ENCODE data around the gene ARHGAP15. TPM values are rescaled to one million over a fixed set of nuclear protein-coding genes. Genes with fewer than 3 reads are reported as not detected.

ARHGAP15 gene
- total RNA-seq, 1 experiment from 2014 or later: not detected

DNA sequence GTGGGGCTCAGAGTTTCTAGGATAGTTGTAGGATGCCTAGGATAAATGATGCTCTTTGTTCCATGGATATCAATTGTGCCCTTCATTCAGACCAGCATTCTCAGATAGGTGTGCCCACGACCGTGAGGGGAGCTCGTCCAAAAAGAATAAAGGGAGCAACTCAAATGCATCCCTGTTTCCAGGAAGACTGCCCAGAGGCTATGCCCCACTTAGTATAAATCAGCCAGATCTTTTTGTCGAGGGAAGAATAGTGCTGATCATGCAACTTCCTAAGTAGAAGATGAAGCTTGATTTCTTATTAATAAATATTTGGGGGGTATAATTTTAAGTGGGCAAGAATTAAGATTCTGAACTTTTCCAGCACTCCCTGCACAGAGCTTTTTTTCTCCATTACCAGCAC is 450.2 kb downstream of the ARHGAP15 start:
- DNase-seq (ENCODE audit: low spot score): no peak

DNA sequence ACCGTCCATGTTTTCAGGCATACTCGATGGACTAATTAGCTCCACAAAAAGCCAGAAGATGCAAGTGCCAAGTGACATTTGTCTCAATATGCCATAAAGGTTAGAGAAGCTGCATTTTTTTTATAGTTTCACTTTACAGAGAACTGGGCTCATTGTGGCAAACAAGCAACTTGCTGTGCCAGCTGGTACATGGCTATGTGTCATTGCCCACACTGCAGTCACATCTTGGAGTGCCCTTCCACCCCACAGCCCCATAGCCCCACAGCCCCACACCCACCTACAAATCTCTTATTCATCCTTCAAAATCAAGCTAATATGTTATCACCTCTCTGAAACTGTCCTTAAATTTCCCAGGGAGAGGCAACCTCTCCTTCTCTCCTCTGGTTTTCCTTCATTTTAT is 451.9 kb downstream of the ARHGAP15 start:
- DNase-seq (ENCODE audit: low spot score): no peak

DNA sequence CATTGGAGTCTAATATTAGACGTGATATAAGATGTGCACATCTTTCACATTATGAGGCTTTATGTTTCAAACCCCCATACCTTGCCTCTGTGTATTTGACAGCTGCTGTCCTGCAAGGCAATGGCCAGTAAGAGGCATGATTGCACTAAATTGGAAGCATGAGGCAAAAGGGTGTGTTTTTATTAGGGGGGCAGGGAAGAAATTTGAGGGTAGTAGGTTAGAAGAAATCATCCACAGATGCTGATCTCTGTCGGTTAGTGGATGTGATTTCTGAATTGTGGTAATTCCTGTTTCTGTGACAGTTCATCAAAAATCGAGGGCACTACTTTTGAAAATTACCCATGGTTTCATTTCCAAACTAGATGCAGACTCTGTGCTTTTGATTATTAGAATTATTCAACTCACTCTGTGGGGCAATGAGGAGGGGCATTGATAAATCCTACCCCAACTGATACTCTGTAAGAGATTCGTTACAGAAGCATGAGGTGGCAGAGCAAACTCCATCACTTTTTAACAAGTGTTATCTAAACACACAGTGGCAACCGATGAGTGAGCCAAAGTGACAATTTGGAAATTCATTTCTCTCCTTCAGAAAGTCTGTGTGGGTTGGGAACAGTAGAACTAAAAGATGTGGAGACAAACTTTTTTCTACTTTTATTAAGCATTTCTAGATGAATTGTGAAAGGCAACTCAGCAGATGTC is 453.0 kb downstream of the ARHGAP15 start:
- peak; percentile 20 for DNase-seq (ENCODE audit: low spot score)

DNA sequence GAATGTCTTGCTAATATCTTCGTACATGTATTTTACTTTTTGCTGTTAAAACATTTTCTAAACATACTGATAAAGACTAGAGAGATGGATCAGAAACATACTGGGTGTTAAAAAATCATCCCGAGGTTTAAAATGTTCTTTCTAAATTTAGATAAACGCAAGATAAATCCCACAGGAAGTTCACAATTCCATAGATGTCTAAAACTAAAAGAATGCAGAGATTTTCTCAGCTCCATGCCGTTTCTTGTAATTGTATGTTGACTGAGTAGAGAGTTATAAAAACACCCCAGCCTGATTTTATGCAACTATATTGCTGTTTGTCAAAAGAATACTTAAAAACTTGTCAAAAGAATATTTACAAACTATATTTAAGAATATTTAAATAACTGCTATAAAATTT is 455.7 kb downstream of the ARHGAP15 start:
- DNase-seq (ENCODE audit: low spot score): no peak

DNA sequence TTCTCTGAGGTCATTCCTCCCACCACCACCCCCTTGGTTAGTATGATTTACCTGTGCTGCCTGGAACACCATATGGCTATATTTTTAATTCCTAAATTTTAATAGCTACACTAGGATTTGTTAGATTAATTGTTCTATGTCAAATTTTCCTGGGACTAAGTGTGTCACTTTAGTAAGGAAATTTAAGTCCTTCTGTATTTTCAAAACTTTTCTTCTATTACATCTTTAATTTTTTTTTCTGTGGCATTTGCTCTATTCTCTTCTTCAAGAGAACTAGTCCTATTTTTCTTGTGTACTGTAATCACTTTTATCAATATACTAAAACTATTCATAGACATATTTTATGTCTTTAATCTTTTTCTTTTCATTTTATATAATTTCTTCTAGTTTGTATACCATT is 456.9 kb downstream of the ARHGAP15 start:
- DNase-seq (ENCODE audit: low spot score): no peak

DNA sequence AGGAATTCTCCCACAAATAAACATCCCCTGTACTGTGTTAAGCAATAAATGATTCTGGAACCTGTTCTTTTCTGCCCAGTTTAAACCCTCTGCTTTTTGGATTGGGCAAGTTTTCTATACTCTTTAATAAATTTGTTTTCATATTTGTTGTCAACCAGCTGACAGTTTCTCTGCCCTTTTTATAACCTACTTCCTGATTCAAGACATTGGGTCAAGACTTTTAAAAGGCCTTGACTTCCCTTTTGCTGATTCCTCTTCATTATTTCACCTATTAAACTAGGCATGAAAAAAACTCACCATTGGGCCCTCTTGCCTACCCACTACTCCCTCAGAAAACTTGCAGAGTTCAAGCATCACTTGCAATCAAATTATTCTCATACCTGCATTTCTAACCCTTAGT is 459.5 kb downstream of the ARHGAP15 start:
- no peak for DNase-seq (ENCODE audit: low spot score)

DNA sequence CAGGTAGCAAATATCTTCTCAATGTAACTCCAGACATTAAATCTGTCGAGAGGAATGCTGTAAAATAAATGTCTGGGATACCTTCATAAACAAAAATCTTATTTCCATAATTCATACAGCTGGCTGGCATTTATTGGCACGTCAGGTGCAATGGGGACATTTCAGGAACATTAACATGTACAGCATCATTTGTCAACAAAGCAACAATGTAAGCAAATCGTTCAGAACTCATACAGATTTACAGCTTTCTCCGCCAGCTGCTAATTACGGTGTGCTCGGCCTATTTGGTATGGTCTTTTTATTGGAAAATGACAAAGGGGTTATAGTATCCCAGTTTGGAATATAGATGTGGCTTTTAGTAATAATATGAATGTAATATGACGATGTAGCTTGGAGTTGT is 464.9 kb downstream of the ARHGAP15 start:
- no peak for DNase-seq (ENCODE audit: low spot score)

DNA sequence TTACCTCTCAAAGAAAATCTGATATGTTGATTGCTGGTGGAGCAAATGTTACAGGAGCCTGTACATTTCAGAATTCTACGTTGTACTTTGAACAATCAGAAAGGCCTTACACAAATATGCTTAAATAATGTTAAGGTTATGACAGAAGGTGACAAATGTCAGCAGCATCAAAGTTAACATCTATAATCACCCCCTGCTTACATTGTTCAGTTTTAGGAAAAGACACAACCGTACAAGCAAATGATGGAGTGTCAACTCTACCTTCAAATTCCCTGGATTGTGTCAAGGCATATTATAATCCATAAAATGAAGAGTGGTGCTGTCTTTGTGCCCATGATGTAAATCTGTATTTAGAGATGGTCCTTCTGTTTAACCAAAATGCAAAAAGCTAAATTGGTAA is 465.5 kb downstream of the ARHGAP15 start:
- DNase-seq (ENCODE audit: low spot score): no peak

DNA sequence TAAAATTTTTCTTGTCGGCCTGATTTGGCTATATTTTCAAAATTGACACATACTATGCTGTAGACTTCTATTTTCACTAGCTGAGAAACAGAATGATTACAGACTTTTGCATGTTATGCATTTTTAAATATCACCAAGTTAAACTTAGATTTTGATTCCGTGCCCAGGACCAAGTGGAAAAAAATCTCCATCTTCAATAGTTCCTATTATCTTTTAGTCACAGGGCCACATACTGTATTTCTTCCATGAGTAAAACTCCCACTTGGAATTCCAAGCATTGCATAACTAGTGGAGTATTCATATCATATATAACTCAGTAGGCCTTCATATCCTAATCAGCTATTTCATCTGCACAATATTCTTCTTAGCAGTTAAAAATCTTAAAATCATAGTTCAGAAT is 470.9 kb downstream of the ARHGAP15 start:
- DNase-seq (ENCODE audit: low spot score): no peak

DNA sequence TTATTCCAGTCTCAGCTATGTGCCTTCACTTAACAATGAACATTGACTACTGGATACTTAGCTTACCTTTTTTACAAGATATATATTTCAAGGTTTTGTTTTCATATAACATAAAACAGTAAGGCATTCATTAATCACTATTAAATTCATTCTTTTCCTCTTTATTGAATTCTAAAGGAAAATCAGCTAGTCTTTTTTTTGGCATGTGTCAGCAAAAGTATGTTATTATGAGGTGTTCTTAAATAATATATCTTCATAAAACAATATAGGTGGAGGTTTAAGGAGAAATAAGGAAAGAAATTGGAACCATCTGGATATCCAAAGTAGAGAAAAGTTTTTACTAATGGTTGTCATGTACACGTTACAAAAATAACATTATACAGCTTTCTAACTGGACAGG is 472.6 kb downstream of the ARHGAP15 start:
- DNase-seq (ENCODE audit: low spot score): no peak

DNA sequence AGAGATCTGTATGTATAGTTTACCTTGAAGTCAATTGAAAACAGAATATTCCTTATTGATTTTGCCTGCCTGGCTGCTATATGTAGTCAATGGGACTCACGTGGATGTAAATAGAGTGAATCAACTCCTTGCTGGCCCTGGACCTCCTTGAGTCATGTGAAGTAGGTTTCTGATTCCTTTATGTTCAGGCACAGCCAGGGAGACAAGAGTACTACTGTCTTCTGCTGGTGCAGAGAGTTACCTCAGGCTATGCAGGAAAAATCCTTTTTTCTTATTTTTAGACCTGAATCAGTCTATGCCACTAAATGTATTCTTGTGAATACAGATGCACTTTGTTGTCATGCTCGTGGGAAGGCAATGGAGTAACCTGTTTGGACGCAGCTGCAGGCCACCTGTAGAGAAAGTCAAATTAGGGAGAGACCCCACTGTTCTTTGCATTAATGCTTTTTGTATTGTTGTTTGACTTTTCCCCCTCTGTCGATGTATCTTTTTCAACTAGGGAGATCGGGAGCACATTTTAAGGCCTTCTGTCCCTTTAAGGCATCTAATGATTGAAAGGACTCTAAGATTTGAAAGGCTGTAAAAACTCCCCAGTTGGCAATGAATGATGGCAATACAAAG is 473.9 kb downstream of the ARHGAP15 start:
- no peak for DNase-seq (ENCODE audit: low spot score)

DNA sequence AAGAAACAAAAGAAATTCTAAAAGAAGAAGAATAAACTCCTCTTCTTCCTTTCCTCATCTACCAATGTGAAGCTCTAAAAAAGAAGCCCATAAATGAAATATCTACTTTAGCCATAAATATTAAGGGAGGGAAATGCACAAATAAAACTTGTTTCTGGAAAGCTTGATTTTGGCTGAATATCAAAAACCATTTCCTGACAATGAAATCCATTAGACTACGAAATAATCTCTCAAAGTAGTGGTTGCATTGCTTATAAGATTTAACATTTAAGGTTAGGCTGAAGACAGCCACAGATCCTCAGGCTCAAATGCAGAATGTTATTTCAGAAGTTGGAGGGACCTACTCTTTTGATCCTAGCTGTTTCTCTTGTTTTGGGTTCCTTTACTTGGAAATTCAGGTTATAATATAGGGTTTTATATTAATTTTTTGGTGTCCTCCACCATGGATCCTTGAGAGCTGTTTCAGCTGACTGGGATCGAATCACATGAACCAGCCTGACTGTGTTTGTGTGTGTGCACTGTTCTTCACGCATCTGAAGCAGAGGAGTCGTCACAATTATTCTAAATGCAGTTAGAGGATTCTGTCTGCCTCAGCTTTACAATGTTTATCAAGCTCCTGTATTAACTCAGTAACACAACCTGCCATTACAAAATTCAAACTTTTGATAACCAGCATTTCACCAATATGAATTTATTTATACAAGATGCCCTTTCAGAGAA is 474.8 kb downstream of the ARHGAP15 start:
- no peak for DNase-seq (ENCODE audit: low spot score)

DNA sequence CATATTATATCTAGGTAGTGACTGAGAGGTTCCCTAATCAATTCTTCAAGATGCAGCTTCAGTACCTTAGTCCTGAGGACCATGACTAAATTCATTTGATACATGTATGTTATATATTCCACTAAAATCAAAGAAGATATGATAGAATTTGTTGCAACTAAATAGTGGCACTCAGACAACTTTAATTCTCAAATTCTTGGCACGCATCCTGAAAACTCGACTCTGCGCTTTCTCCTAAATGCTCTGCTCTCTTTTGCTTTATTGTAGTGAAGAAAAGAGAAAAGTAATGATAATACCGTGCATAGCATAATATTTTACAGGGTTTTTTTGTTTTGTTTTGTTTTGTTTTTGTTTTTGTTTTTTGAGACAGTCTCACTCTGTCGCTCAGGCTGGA is 475.3 kb downstream of the ARHGAP15 start:
- DNase-seq (ENCODE audit: low spot score): no peak

DNA sequence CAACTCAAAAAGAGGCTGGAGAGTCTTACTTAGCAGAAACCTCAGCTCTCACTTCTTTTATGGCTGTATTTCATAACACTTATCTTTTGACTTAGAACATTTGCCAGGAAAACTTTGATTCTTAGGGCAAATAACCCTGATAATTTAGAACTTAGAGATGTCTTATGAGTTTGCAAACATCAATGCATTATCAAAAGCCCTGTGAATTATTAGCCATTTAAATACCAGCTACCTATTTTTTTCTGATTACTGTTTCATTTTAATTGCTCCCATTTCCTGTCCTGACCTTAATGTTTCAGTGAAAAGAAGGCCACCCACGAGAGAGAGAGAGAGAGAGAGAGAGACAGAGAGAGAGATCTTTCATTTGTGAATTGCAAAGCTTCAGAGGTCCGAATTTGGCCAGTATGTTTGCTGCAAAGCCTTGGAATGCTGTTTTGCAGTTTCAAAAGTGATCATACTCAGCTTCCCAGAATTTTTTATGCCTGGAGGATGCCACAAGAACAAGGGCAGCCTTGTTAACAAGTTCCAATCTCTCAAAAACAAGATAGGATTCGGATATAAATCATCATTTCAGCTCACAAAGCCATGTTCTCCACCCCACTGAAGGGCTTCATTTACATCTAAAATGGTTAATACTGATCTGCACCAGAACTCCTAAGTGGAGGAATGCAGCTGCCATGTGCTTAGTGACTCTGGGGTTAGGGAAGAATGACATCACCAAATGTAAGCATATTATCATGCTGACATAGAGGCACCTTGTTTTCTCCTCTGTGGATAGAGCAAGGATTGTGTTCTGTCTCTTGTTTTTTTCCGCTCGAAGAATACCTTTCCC is 478.2 kb downstream of the ARHGAP15 start:
- DNase-seq (ENCODE audit: low spot score): peak; percentile 8

DNA sequence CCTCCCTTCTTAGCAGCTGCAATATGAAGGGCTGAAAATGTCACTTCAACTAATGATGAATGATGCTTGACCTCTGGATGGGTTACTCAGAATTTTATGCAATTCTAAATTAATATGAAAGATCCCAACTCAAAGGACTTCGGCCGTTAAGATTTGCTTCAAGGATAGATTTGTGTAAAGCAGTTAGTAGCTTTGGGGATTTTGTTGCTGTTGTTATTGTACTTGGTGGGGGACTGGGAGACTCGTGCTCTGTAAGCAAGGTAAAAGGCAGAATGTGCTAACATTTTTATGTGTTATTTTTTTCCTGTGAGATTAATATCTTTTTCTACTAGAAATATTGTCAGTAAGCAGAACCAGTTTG is 478.8 kb downstream of the ARHGAP15 start:
- DNase-seq (ENCODE audit: low spot score): no peak

DNA sequence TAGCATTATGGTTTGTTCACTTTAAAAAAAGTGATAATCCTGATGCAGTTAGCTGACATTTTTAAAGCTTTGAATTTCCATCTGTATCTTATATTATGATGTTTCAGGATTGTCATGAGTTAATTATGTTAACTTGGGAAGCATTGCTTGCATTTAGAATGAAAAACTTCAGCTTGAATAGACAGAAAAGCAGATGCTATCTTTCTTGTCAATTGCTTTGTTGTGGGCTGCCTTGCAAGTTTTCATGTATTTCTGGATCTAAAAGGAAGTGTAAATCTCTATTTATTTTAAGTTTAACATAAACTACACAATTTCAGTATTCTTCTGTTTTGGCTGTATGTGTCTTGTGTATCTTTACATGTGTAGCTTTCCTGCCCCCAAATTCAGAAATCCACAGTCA is 479.5 kb downstream of the ARHGAP15 start:
- no peak for DNase-seq (ENCODE audit: low spot score)

DNA sequence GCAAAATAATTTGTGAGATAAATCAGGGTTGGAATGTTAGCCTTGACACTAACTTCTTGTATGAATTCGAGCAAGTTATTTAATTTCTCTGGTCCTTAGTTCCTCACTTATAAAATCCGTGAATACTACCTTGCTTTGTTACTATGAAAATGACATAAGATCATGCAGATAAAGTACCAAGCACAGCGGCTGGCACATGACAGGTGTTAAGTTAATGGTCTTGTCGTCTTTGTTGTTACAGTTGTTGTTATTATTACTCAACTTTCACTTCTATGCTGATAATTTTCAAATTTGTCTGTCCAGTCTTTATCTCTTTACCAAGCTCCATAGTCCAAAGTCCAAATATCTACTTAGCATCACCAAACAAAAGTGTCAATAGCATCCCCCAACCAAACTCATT is 482.1 kb downstream of the ARHGAP15 start:
- no peak for DNase-seq (ENCODE audit: low spot score)

DNA sequence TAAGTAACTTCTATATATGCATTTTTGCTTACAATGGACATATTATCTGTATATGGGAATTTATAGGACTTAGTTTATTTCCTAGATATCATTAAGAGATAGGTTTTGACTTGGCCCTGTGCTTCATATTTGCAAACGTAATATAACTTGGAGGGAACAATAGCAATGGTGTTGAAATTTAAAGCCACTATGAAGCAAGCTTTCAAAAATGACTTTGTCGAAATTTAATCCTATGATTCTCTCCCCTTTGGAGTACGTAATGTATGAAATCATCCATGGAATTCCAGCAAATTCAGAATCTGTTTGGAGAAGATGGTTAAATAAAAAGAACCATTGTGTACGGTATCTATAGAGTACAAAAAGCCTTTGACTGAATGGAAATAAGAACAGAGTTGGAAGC is 486.3 kb downstream of the ARHGAP15 start:
- DNase-seq (ENCODE audit: low spot score): no peak

DNA sequence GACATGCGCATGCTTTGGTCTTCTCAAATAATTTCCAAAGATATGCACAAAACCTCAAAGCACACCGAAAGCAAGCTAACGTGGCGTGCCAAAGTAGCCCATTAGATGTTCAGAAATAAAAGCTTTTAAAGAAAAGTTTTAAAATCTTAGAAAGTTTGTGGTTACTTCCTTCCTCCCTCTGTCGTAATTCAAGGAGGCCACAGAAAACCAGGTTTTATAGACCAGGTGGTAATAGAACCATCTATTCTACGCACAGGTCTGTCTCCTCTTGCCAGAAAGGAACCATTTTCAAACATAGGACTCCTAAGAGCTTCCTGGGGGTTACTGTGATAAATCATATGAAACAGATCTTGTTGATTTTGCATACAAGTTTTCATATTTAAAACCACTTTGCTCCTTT is 487.2 kb downstream of the ARHGAP15 start:
- DNase-seq (ENCODE audit: low spot score): no peak

DNA sequence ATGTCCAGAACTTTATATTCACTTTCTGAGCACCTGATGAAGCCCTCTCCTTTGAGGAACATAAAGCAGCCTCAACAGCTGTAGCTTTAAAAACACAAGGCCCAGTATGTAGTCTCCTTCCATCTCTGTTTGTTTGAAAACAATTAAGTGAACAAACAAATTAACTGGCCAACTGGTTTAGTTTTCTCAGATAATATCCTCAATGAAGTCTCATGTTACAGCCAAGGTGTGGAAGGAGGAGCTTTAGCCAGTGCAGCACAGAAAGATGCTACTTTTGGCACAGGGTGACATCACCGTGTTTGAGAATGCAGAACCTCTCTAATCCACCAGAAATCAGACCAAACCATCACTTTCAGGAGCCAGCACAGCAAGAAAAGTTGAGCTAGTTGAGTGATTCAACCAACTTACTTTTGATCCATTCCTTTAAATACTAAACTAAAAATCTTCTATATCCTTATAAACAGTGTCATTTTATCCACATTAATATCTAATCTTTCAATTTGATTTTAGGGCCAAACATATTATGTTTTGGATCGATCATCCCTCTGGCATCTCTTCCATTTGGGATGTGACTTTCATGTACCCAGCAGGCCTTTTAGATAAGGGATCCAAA is 488.7 kb downstream of the ARHGAP15 start:
- no peak for DNase-seq (ENCODE audit: low spot score)

DNA sequence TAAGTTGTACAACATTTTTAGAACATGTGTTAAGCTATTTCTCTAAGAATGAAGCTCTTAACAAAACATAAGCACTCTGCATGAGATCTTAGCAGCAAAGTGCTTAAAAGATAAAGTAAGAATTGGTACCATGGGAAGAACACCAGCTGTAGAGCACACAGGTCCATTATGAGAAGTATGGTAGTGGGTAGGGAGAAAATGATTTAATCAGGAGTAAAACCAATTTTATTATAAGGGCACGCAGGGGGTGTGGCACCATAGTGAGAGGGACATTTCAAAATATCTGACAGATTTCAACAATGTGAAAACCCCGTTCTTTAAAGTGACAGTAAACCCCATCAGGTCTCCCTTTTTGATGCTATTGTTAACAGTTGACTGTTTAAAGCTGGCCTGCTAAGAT is 492.9 kb downstream of the ARHGAP15 start:
- no peak for DNase-seq (ENCODE audit: low spot score)
